Esophagus muscularis mucosa (tissue), 4 donors: ENCODE measurements around the gene TXN.

Experiments
- EP300 ChIP-seq: sonication (generic); formaldehyde crosslinking; IDR thresholded peaks from one replicate; pipeline ENCODE4 v1.6.1; 2017; ENCODE audit warnings: antibody characterized with exemption
- POLR2A ChIP-seq: fragments of 450-650 bp; IDR thresholded peaks from one replicate; pipeline ENCODE4 v1.6.1; 2017; ENCODE audit warnings: antibody characterized with exemption, moderate library complexity, mild to moderate bottlenecking, low read depth
- POLR2AphosphoS5 ChIP-seq, 2 donors: sonication (generic); formaldehyde crosslinking; IDR thresholded peaks; one replicate each; pipeline ENCODE4 v1.6.1; 2017; ENCODE audit warnings: antibody characterized with exemption in 2 of 2
- TF ChIP-seq, protein P1 (sequence below), 3 experiments: fragments of 200-600 bp in 2 of 3; fragments of 450-650 bp in 1 of 3; sonication (generic) in 2 of 3; IDR thresholded peaks; one replicate each; pipeline ENCODE4 v1.5.1; 2017 to 2019; ENCODE audit warnings: antibody characterized with exemption in 3 of 3, mild to moderate bottlenecking in 2 of 3, moderate library complexity in 1 of 3

DNA sequence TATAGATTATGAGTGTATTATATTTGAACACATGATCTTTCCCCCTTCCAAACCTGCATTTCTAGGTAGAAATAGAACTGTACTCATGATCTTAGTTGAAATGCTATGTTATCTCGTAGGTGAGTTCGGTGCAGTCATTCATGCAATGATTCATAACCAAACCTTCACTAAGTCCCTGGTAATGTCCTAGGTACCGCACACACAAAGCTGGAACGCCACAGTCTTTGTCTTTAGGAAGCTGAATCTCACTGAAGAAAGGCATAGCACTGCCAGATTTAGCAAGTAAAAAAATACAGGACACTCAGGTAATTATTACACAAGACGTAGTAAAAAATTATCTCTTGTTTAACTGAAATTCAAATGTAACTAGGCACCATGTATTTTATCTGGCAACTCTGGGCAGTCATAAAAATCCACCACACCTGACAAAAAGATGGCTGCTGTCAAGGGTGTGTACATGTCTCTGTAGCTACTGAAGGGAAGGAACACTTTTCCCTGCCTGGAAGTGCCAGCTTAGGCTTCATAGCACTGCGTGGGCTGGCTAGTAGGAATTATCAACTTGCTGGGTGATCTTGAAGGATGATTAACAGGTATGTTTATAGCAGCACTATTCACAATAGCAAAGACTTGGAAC lies 28.0 kb upstream of the TXN start:
- TF ChIP-seq, protein P1, sequence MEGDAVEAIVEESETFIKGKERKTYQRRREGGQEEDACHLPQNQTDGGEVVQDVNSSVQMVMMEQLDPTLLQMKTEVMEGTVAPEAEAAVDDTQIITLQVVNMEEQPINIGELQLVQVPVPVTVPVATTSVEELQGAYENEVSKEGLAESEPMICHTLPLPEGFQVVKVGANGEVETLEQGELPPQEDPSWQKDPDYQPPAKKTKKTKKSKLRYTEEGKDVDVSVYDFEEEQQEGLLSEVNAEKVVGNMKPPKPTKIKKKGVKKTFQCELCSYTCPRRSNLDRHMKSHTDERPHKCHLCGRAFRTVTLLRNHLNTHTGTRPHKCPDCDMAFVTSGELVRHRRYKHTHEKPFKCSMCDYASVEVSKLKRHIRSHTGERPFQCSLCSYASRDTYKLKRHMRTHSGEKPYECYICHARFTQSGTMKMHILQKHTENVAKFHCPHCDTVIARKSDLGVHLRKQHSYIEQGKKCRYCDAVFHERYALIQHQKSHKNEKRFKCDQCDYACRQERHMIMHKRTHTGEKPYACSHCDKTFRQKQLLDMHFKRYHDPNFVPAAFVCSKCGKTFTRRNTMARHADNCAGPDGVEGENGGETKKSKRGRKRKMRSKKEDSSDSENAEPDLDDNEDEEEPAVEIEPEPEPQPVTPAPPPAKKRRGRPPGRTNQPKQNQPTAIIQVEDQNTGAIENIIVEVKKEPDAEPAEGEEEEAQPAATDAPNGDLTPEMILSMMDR (IDR thresholded peaks at IDR 0.05) = no peak
- TF ChIP-seq POLR2A = no peak
- no peak for TF ChIP-seq POLR2AphosphoS5 (IDR thresholded peaks at IDR 0.05)
- no peak for TF ChIP-seq EP300
